ENCODE measurements around the gene PELI2. TPM values are rescaled to one million over a fixed set of nuclear protein-coding genes. Genes with fewer than 3 reads are reported as not detected.

The PELI2 gene
- polyA plus RNA-seq, 1 donor (not counting 4 experiments of a cell fraction or from before 2014, with no cell fraction given) = not detected

DNA sequence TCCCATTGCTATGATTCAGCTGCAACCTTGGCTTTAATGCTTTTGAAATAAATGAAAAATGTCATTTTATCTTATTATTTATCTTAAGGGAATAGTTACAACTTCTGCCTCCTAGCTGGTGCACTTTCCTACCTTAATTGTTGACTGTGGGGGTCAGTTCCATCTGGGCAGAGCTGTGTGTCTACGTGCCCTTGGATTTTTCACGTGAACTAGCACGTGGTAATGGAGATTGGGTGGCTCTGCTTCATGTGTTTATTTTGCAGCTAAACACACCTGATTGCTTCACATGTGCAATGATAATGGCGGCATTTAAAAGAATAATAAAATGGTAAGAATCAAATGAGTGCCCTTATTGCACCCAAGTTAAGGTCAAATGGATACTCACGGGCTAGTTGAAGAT is 10.6 kb upstream of the PELI2 start:
- no peaks in the 10 kb centered on the region for H3K36me3 ChIP-seq (ENCODE audit: control insufficient read depth in 2 of 2, extremely low read depth in 1 of 2, insufficient read depth in 2 of 2, low read length in 2 of 2)
- no peaks in the 10 kb centered on the region for H3K79me2 ChIP-seq (ENCODE audit: control insufficient read depth, insufficient read depth, low read length)
- no peak for TF ChIP-seq CTCF (optimal IDR thresholded peaks at IDR 0.05 in 1 of 3, IDR thresholded peaks at IDR 0.05 in 1 of 3, conservative IDR thresholded peaks at IDR 0.05 in 1 of 3; ENCODE audit: extremely low read depth in 1 of 3, insufficient read depth in 2 of 3, low read length in 3 of 3)
- no peak for TF ChIP-seq EZH2 (IDR thresholded peaks at IDR 0.05; ENCODE audit: low read length)
- DNase-seq (ENCODE audit: low read depth, low spot score) = no peak
- H4K20me1 ChIP-seq (ENCODE audit: control insufficient read depth, extremely low read depth, insufficient read depth, low read length) = no peaks in the 10 kb centered on the region
- no peak overlapping the region for H2AFZ ChIP-seq (ENCODE audit: control insufficient read depth, low read length)
- dilution Hi-C loops (cut with MboI; ENCODE audit: extremely low pct_ligation_motif_present, low sequenced_read_pairs) = no loop called here
- no peak overlapping the region for H3K9ac ChIP-seq (ENCODE audit: control insufficient read depth, extremely low read depth, insufficient read depth, low read length)
- H3K27me3 ChIP-seq (ENCODE audit: control insufficient read depth, extremely low read depth, insufficient read depth, low read length) = no peaks in the 10 kb centered on the region
- FAIRE-seq = no peak
- H3K9me1 ChIP-seq (ENCODE audit: control insufficient read depth, extremely low read depth, insufficient read depth, low read length) = no peaks in the 10 kb centered on the region
- H3K4me1 ChIP-seq (ENCODE audit: control insufficient read depth, extremely low read depth, insufficient read depth, low read length) = no peaks in the 10 kb centered on the region
- H3K4me2 ChIP-seq (ENCODE audit: control insufficient read depth, extremely low read depth, insufficient read depth, low read depth, low read length) = no peak overlapping the region
- H3K9me3 ChIP-seq (ENCODE audit: control insufficient read depth, low read depth, low read length) = no peaks in the 10 kb centered on the region
- H3K27ac ChIP-seq (ENCODE audit: control insufficient read depth, insufficient read depth, low read length) = no peak overlapping the region
- H3K4me3 ChIP-seq (ENCODE audit: control insufficient read depth in 2 of 3, extremely low read depth in 1 of 3, insufficient read depth in 2 of 3, low read depth in 1 of 3, low read length in 3 of 3) = no peak overlapping the region

- no peaks in the 10 kb centered on the region for H3K27me3 ChIP-seq (ENCODE audit: control insufficient read depth, extremely low read depth, insufficient read depth, low read length)
- H4K20me1 ChIP-seq (ENCODE audit: control insufficient read depth, extremely low read depth, insufficient read depth, low read length) = no peaks in the 10 kb centered on the region
- no peaks in the 10 kb centered on the region for H3K9me1 ChIP-seq (ENCODE audit: control insufficient read depth, extremely low read depth, insufficient read depth, low read length)
- DNase-seq (ENCODE audit: low read depth, low spot score) (no peak), FAIRE-seq (no peak)
- no peak overlapping the region for H3K4me2 ChIP-seq (ENCODE audit: control insufficient read depth, extremely low read depth, insufficient read depth, low read depth, low read length)
- no peak overlapping the region for H3K4me3 ChIP-seq (ENCODE audit: control insufficient read depth in 2 of 3, extremely low read depth in 1 of 3, insufficient read depth in 2 of 3, low read depth in 1 of 3, low read length in 3 of 3)
- dilution Hi-C loops (cut with MboI; ENCODE audit: extremely low pct_ligation_motif_present, low sequenced_read_pairs) = no loop called here
- H3K4me1 ChIP-seq (ENCODE audit: control insufficient read depth, extremely low read depth, insufficient read depth, low read length) = no peaks in the 10 kb centered on the region
- no peak overlapping the region for H2AFZ ChIP-seq (ENCODE audit: control insufficient read depth, low read length)
- H3K27ac ChIP-seq (ENCODE audit: control insufficient read depth, insufficient read depth, low read length) = no peak overlapping the region
- no peaks in the 10 kb centered on the region for H3K9me3 ChIP-seq (ENCODE audit: control insufficient read depth, low read depth, low read length)
- H3K79me2 ChIP-seq (ENCODE audit: control insufficient read depth, insufficient read depth, low read length) = no peaks in the 10 kb centered on the region
- no peaks in the 10 kb centered on the region for H3K36me3 ChIP-seq (ENCODE audit: control insufficient read depth in 2 of 2, extremely low read depth in 1 of 2, insufficient read depth in 2 of 2, low read length in 2 of 2)
- H3K9ac ChIP-seq (ENCODE audit: control insufficient read depth, extremely low read depth, insufficient read depth, low read length) = no peak overlapping the region
- TF ChIP-seq CTCF (optimal IDR thresholded peaks at IDR 0.05 in 1 of 3, IDR thresholded peaks at IDR 0.05 in 1 of 3, conservative IDR thresholded peaks at IDR 0.05 in 1 of 3; ENCODE audit: extremely low read depth in 1 of 3, insufficient read depth in 2 of 3, low read length in 3 of 3) (no peak), EZH2 (IDR thresholded peaks at IDR 0.05; ENCODE audit: low read length) (no peak)
Observed at GRCh38 chr14:56108057-56108456, 10.2 kb upstream of the PELI2 start.

Data from keratinocyte (primary cell).